ENCODE measurements around the gene SHMT2.

- TF ChIP-seq CTCF (conservative IDR thresholded peaks at IDR 0.05; ENCODE audit: low read depth, low read length) (no peak), EZH2 (IDR thresholded peaks at IDR 0.05; ENCODE audit: borderline replicate concordance, low read depth, low read length, poor library complexity, severe bottlenecking) (no peak)
Measured at GRCh38 chr12:57233357-57234232, 4.1 kb downstream of the SHMT2 start.

Data from A673 (cell line).